Panc1 (cell line): ENCODE results near the gene ADGRG3. TPM values are rescaled to one million over a fixed set of nuclear protein-coding genes. Genes with fewer than 3 reads are reported as not detected.

Experiments
- ATAC-seq: fragments of 200-7000 bp; cut with Tn5 transposase; 2 replicates; pipeline ENCODE4 v1.9.1; 2020; ENCODE audit warnings: mild to moderate bottlenecking, moderate library complexity
- BruUV-seq: library from RNA; stranded (reverse); fragments of 400-500 nt; replicated peaks from 2 replicates; lab custom pipeline; 2021; lab: Mats Ljungman, UMichigan
- CTCF ChIA-PET: fragments of 300-600 bp; sonication (Branson Sonifier 250); formaldehyde crosslinking; loops from one replicate; lab custom pipeline; 2022; ENCODE audit warnings: antibody characterized with exemption; lab: Charles Lee
- POLR2A ChIA-PET: fragments of 300-600 bp; sonication (Branson Sonifier 250); formaldehyde crosslinking; loops from one replicate; lab custom pipeline; 2022; ENCODE audit warnings: antibody characterized with exemption; lab: Charles Lee
- DNase-seq: peaks from one replicate; pipeline ENCODE4 v3.0.0-alpha.2; 2010; ENCODE audit warnings: low read depth, low spot score
- H3K27ac ChIP-seq: 2 replicates; pipeline ENCODE4 v1.5.1; 2011; ENCODE audit warnings: mild to moderate bottlenecking, low read length, inconsistent platforms
- H3K27me3 ChIP-seq: fragments of 200-500 bp; sonication (Bioruptor generic); 2 replicates; pipeline ENCODE4 v1.6.0; 2014; ENCODE audit warnings: low read length, inconsistent platforms; ENCODE audit not compliant: control insufficient read depth, insufficient read depth
- H3K36me3 ChIP-seq: fragments of 200-500 bp; sonication (Bioruptor generic); 2 replicates; pipeline ENCODE4 v1.5.1; 2014; ENCODE audit warnings: inconsistent platforms, mild to moderate bottlenecking, low read length, moderate library complexity; ENCODE audit not compliant: control insufficient read depth, insufficient read depth
- H3K4me1 ChIP-seq: 2 replicates; pipeline ENCODE4 v1.5.1; 2011; ENCODE audit warnings: inconsistent platforms, mild to moderate bottlenecking, low read length, moderate library complexity; ENCODE audit not compliant: control insufficient read depth, insufficient read depth
- H3K4me3 ChIP-seq, 2 experiments: 2 replicates each; pipeline ENCODE4 v1.5.1; 2011 to 2012; ENCODE audit warnings: low read depth in 2 of 2, low read length in 2 of 2, mild to moderate bottlenecking in 2 of 2, inconsistent platforms in 1 of 2, moderate library complexity in 1 of 2
- H3K9me3 ChIP-seq: fragments of 200-500 bp; sonication (Bioruptor generic); 2 replicates; pipeline ENCODE4 v1.5.1; 2014; ENCODE audit warnings: low read depth, mild to moderate bottlenecking, inconsistent platforms, low read length, moderate library complexity; ENCODE audit not compliant: control insufficient read depth, insufficient read depth
- CTCF ChIP-seq: fragments of 450-650 bp; IDR thresholded peaks from 2 replicates; pipeline ENCODE4 v1.5.1; 2017; ENCODE audit warnings: mild to moderate bottlenecking
- POLR2AphosphoS5 ChIP-seq: IDR thresholded peaks from 2 replicates; pipeline ENCODE4 v1.6.1; 2012; ENCODE audit warnings: mild to moderate bottlenecking, low read depth, low read length, moderate library complexity
- SIN3A ChIP-seq: IDR thresholded peaks from 2 replicates; pipeline ENCODE4 v1.6.1; 2012; ENCODE audit warnings: low read depth, mild to moderate bottlenecking, low read length, moderate library complexity, borderline replicate concordance; ENCODE audit not compliant: insufficient read depth
- TCF7L2 ChIP-seq: IDR thresholded peaks from 2 replicates; pipeline ENCODE4 v1.6.1; 2011; ENCODE audit warnings: mild to moderate bottlenecking, low read depth, low read length, inconsistent platforms
- in situ Hi-C: cut with HindIII; loops from 2 replicates; pipeline ENCODE4 v1.10.0; 2016; ENCODE audit warnings: low sequenced_read_pairs, low pct_unique_long_range_greater_than_20kb
- intact Hi-C: fragments of 100-400 bp; cut with micrococcal nuclease; formaldehyde crosslinking; loops from one replicate; pipeline ENCODE4 v1.10.0; 2022; ENCODE audit not compliant: unreplicated experiment
- total RNA-seq: library from RNA; stranded (reverse); gene quantifications from one replicate; pipeline ENCODE4 v1.2.1, GENCODE V29; 2021; ENCODE audit not compliant: unreplicated experiment
- TF ChIP-seq, protein P1 (sequence below), 2 experiments: IDR thresholded peaks; 2 replicates each; pipeline ENCODE4 v1.6.1; 2011 to 2012; ENCODE audit warnings: low read depth in 2 of 2, control low read depth in 1 of 2, low read length in 1 of 2, mild to moderate bottlenecking in 1 of 2, moderate library complexity in 1 of 2; ENCODE audit not compliant: insufficient read depth in 1 of 2

The ADGRG3 gene
- total RNA-seq, 1 experiment from 2014 or later: not detected

DNA sequence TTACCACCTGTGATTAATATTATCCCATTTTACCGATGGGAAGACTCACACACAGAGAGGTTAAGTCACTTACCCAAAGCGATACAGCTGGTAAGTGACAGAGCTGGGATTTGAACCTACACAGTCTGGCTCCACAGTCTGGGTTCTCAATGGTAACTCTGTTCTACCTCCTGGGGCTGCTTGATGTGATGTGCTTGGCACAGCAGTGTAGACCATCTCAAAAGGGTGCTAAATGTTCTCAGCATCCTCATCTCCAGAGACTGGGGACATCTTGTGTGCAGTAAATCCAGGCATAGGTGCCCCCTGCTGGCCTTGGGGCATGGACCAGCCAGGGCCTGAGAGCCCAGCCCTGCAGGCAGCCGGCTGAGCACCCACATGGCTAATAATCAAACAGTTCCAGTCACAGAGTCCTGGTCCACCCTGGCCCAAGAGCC, 52.1 kb downstream of the ADGRG3 start:
- ATAC-seq (peak; percentile 97), DNase-seq (no peak)
- no peaks in the 10 kb centered on the region for H3K36me3 ChIP-seq
- no peaks in the 10 kb centered on the region for H3K27me3 ChIP-seq
- CTCF ChIA-PET: no interaction called here
- POLR2A ChIA-PET: no interaction called here
- H3K4me1 ChIP-seq: no peaks in the 10 kb centered on the region
- intact Hi-C loops (no loop called here), in situ Hi-C loops (no loop called here)
- H3K4me3 ChIP-seq: no peak overlapping the region
- no peak overlapping the region for H3K27ac ChIP-seq
- BruUV-seq: no TSS peak
- no peak for TF ChIP-seq TCF7L2
- TF ChIP-seq CTCF: peak; percentile 75
- TF ChIP-seq, protein P1, sequence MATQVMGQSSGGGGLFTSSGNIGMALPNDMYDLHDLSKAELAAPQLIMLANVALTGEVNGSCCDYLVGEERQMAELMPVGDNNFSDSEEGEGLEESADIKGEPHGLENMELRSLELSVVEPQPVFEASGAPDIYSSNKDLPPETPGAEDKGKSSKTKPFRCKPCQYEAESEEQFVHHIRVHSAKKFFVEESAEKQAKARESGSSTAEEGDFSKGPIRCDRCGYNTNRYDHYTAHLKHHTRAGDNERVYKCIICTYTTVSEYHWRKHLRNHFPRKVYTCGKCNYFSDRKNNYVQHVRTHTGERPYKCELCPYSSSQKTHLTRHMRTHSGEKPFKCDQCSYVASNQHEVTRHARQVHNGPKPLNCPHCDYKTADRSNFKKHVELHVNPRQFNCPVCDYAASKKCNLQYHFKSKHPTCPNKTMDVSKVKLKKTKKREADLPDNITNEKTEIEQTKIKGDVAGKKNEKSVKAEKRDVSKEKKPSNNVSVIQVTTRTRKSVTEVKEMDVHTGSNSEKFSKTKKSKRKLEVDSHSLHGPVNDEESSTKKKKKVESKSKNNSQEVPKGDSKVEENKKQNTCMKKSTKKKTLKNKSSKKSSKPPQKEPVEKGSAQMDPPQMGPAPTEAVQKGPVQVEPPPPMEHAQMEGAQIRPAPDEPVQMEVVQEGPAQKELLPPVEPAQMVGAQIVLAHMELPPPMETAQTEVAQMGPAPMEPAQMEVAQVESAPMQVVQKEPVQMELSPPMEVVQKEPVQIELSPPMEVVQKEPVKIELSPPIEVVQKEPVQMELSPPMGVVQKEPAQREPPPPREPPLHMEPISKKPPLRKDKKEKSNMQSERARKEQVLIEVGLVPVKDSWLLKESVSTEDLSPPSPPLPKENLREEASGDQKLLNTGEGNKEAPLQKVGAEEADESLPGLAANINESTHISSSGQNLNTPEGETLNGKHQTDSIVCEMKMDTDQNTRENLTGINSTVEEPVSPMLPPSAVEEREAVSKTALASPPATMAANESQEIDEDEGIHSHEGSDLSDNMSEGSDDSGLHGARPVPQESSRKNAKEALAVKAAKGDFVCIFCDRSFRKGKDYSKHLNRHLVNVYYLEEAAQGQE (IDR thresholded peaks at IDR 0.05; ENCODE audit: insufficient read depth in 1 of 2, low read depth in 2 of 2, low read length in 1 of 2): no peak
- no peak for TF ChIP-seq POLR2AphosphoS5
- TF ChIP-seq SIN3A: no peak
- no peaks in the 10 kb centered on the region for H3K9me3 ChIP-seq

- POLR2A ChIA-PET: no interaction called here
- CTCF ChIA-PET: interaction anchor here (0.6 kb wide), 1 partner anchor 233 kb away, joined by 3 read pairs; no protein-coding TSS in a partner anchor
- in situ Hi-C loops (no loop called here), intact Hi-C loops (no loop called here)
- DNase-seq (no peak), ATAC-seq (no peak)
- no peaks in the 10 kb centered on the region for H3K27me3 ChIP-seq
- no peak overlapping the region for H3K4me3 ChIP-seq
- no peaks in the 10 kb centered on the region for H3K4me1 ChIP-seq
- no peak overlapping the region for H3K27ac ChIP-seq
- BruUV-seq: no TSS peak
- no peaks in the 10 kb centered on the region for H3K36me3 ChIP-seq
- TF ChIP-seq, protein P1 (IDR thresholded peaks at IDR 0.05; ENCODE audit: insufficient read depth in 1 of 2, low read depth in 2 of 2, low read length in 1 of 2): no peak
- TF ChIP-seq CTCF: no peak
- no peak for TF ChIP-seq POLR2AphosphoS5
- no peak for TF ChIP-seq TCF7L2
- TF ChIP-seq SIN3A: no peak
- no peaks in the 10 kb centered on the region for H3K9me3 ChIP-seq
Measured at GRCh38 chr16:57721356-57722209, 53.5 kb downstream of the ADGRG3 start.
